ENCODE data around the gene ECM2.

DNA sequence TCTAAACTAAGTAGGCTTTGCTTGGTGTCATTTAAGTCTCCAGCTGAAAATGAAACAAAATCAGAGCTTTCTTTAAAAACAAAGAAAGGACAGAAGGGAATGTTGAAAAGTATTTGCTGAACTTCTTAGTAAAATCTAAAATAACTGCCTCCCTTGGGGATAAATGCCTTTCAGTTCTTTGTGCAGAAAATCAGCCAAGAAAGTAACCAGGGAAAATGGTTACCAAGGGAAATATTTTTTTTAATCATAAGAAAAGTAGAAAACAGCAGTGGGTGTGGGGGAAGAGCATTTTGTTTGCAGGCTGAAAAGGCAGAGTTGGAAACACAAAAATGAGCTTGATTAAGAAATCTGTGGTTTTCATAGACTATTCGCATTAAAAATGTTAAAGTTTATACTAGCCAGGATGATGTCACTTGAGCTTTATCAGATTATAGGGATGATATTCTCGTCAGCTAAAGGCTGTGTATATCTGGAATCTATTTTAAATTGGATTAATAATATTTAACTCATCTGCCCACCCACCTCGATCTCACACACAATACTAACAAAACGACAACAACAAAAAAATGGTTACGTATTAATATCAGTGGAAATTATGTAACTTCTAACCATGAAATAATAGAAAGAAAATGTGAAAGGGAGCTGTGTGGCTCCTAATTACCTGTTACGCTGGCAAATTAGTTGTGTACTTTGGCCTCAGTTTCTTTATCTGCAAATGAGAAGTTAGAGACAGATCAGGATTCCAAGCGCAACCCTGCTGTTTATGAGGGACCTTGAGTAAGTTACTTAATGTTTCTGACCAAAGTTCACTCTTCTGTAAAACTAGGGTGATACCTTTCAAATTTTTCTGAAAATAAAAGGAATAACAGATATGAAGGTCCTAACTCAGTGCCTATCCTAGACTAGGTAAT lies at the start of gene ECM2:
- TF ChIP-seq, protein P1, sequence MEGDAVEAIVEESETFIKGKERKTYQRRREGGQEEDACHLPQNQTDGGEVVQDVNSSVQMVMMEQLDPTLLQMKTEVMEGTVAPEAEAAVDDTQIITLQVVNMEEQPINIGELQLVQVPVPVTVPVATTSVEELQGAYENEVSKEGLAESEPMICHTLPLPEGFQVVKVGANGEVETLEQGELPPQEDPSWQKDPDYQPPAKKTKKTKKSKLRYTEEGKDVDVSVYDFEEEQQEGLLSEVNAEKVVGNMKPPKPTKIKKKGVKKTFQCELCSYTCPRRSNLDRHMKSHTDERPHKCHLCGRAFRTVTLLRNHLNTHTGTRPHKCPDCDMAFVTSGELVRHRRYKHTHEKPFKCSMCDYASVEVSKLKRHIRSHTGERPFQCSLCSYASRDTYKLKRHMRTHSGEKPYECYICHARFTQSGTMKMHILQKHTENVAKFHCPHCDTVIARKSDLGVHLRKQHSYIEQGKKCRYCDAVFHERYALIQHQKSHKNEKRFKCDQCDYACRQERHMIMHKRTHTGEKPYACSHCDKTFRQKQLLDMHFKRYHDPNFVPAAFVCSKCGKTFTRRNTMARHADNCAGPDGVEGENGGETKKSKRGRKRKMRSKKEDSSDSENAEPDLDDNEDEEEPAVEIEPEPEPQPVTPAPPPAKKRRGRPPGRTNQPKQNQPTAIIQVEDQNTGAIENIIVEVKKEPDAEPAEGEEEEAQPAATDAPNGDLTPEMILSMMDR (IDR thresholded peaks at IDR 0.05) = no peak
- no peak for TF ChIP-seq POLR2A (IDR thresholded peaks at IDR 0.05)

All from Peyer's patch (tissue), 4 donors.